Measurements from ENCODE around the gene TTF2. TPM values are rescaled to one million over a fixed set of nuclear protein-coding genes. Genes with fewer than 3 reads are reported as not detected.

The TTF2 gene
- total and polyA plus RNA-seq, 2 donors from 2014 or later = 4.1 to 19.0 TPM

- H3K27me3 ChIP-seq (ENCODE audit: control insufficient read depth, insufficient read depth, low read length) = no peaks in the 10 kb centered on the region
- no peaks in the 10 kb centered on the region for H3K36me3 ChIP-seq (ENCODE audit: control insufficient read depth in 2 of 3, insufficient read depth in 3 of 3, low read length in 3 of 3)
- FAIRE-seq (no peak), DNase-seq (peak in 4 of 5 donors; percentile 89 to 94 (median 92))
- intact Hi-C loops (cut with DNase I) = no loop called here
- no peaks in the 10 kb centered on the region for H3K9me3 ChIP-seq (ENCODE audit: control insufficient read depth in 2 of 3, insufficient read depth in 1 of 3, low read length in 3 of 3)
- H3K27ac ChIP-seq (ENCODE audit: low read depth in 2 of 2, low read length in 2 of 2) = no peak overlapping the region
- no peak overlapping the region for H3K4me3 ChIP-seq (ENCODE audit: low read length in 3 of 3)
- H3K9ac ChIP-seq (ENCODE audit: low read length in 3 of 3) = no peak overlapping the region
- H3K4me1 ChIP-seq (ENCODE audit: control insufficient read depth in 2 of 3, insufficient read depth in 2 of 3, low read depth in 1 of 3, low read length in 3 of 3) = no peaks in the 10 kb centered on the region
- TF ChIP-seq CTCF (IDR thresholded peaks at IDR 0.05; ENCODE audit: borderline replicate concordance, extremely low read depth, insufficient read depth) = no peak
Observed at GRCh38 chr1:117036018-117036461, 24.1 kb upstream of the TTF2 start.

- FAIRE-seq = no peak
Observed at GRCh38 chr1:117037802-117038201, 22.3 kb upstream of the TTF2 start.

GRCh38 chr1:117038236-117038635, 21.9 kb upstream of the TTF2 start:
- no peak overlapping the region for H3K27ac ChIP-seq (ENCODE audit: low read depth in 2 of 2, low read length in 2 of 2)
- no peaks in the 10 kb centered on the region for H3K4me1 ChIP-seq (ENCODE audit: control insufficient read depth in 2 of 3, insufficient read depth in 2 of 3, low read depth in 1 of 3, low read length in 3 of 3)
- no peaks in the 10 kb centered on the region for H3K27me3 ChIP-seq (ENCODE audit: control insufficient read depth, insufficient read depth, low read length)
- FAIRE-seq (no peak), DNase-seq (no peak)
- H3K36me3 ChIP-seq (ENCODE audit: control insufficient read depth in 2 of 3, insufficient read depth in 3 of 3, low read length in 3 of 3) = no peaks in the 10 kb centered on the region
- intact Hi-C loops (cut with DNase I) = no loop called here
- no peak overlapping the region for H3K4me3 ChIP-seq (ENCODE audit: low read length in 3 of 3)
- H3K9me3 ChIP-seq (ENCODE audit: control insufficient read depth in 2 of 3, insufficient read depth in 1 of 3, low read length in 3 of 3) = no peaks in the 10 kb centered on the region
- no peak overlapping the region for H3K9ac ChIP-seq (ENCODE audit: low read length in 3 of 3)
- no peak for TF ChIP-seq CTCF (IDR thresholded peaks at IDR 0.05; ENCODE audit: borderline replicate concordance, extremely low read depth, insufficient read depth)

More at GRCh38 chr1:117037802-117038201, 22.3 kb upstream of the TTF2 start:
- Histone ChIP-seq H3K4me1 (ENCODE audit: control insufficient read depth in 2 of 3, insufficient read depth in 2 of 3, low read depth in 1 of 3, low read length in 3 of 3) (no peaks in the 10 kb centered on the region), H3K9me3 (ENCODE audit: control insufficient read depth in 2 of 3, insufficient read depth in 1 of 3, low read length in 3 of 3) (no peaks in the 10 kb centered on the region), H3K27ac (ENCODE audit: low read depth in 2 of 2, low read length in 2 of 2) (no peak overlapping the region), H3K9ac (ENCODE audit: low read length in 3 of 3) (no peak overlapping the region), H3K4me3 (ENCODE audit: low read length in 3 of 3) (no peak overlapping the region), H3K36me3 (ENCODE audit: control insufficient read depth in 2 of 3, insufficient read depth in 3 of 3, low read length in 3 of 3) (no peaks in the 10 kb centered on the region), H3K27me3 (ENCODE audit: control insufficient read depth, insufficient read depth, low read length) (no peaks in the 10 kb centered on the region)
- no peak for TF ChIP-seq CTCF (IDR thresholded peaks at IDR 0.05; ENCODE audit: borderline replicate concordance, extremely low read depth, insufficient read depth)
- intact Hi-C loops (cut with DNase I) = no loop called here
- no peak for DNase-seq

GRCh38 chr1:117044217-117044616, 15.9 kb upstream of the TTF2 start:
- Histone ChIP-seq H3K9ac (ENCODE audit: low read length in 3 of 3) (no peak overlapping the region), H3K9me3 (ENCODE audit: control insufficient read depth in 2 of 3, insufficient read depth in 1 of 3, low read length in 3 of 3) (no peaks in the 10 kb centered on the region), H3K27ac (ENCODE audit: low read depth in 2 of 2, low read length in 2 of 2) (no peak overlapping the region), H3K36me3 (ENCODE audit: control insufficient read depth in 2 of 3, insufficient read depth in 3 of 3, low read length in 3 of 3) (no peaks in the 10 kb centered on the region), H3K4me1 (ENCODE audit: control insufficient read depth in 2 of 3, insufficient read depth in 2 of 3, low read depth in 1 of 3, low read length in 3 of 3) (no peaks in the 10 kb centered on the region), H3K27me3 (ENCODE audit: control insufficient read depth, insufficient read depth, low read length) (no peaks in the 10 kb centered on the region), H3K4me3 (ENCODE audit: low read length in 3 of 3) (no peak overlapping the region)
- DNase-seq = no peak
- no peak for FAIRE-seq
- TF ChIP-seq CTCF (IDR thresholded peaks at IDR 0.05; ENCODE audit: borderline replicate concordance, extremely low read depth, insufficient read depth) = no peak
- intact Hi-C loops (cut with DNase I) = no loop called here
